RWPE2 (cell line): ENCODE results near the gene S100A9.
A peak's percentile ranks its signal among the peaks of the same experiment; 100 is the strongest.

Experiments used
- ATAC-seq: fragments of 200-7000 bp; cut with Tn5 transposase; 3 replicates; pipeline ENCODE4 v1.9.1; 2021; ENCODE audit warnings: low read depth
- DNase-seq: peaks from one replicate; pipeline ENCODE4 v3.0.0-alpha.2; 2020; ENCODE audit warnings: low spot score
- H3K27ac ChIP-seq: fragments of 450-650 bp; 2 replicates; pipeline ENCODE4 v1.5.1; 2017; ENCODE audit warnings: mild to moderate bottlenecking; ENCODE audit not compliant: poor library complexity, severe bottlenecking
- H3K27me3 ChIP-seq: fragments of 250-450 bp; sonication (Bioruptor Pico); 2 replicates; pipeline ENCODE4 v1.5.1; 2021; ENCODE audit warnings: mild to moderate bottlenecking, moderate library complexity; ENCODE audit not compliant: insufficient read depth, poor library complexity, severe bottlenecking
- H3K36me3 ChIP-seq: fragments of 250-450 bp; sonication (Bioruptor Pico); 2 replicates; pipeline ENCODE4 v1.5.1; 2020; ENCODE audit warnings: low read depth, mild to moderate bottlenecking, moderate library complexity
- H3K4me1 ChIP-seq: fragments of 250-450 bp; sonication (Bioruptor Pico); 2 replicates; pipeline ENCODE4 v1.5.1; 2021; ENCODE audit warnings: mild to moderate bottlenecking, moderate library complexity; ENCODE audit not compliant: insufficient read depth, poor library complexity, severe bottlenecking
- H3K4me3 ChIP-seq: fragments of 250-450 bp; sonication (Bioruptor Pico); 2 replicates; pipeline ENCODE4 v1.5.1; 2021; ENCODE audit warnings: mild to moderate bottlenecking, moderate library complexity; ENCODE audit not compliant: severe bottlenecking
- H3K9me3 ChIP-seq: fragments of 250-450 bp; sonication (Bioruptor Pico); 2 replicates; pipeline ENCODE4 v1.5.1; 2021; ENCODE audit warnings: mild to moderate bottlenecking, moderate library complexity; ENCODE audit not compliant: severe bottlenecking
- TF ChIP-seq, protein P1 (sequence below): fragments of 450-650 bp; IDR thresholded peaks from one replicate; pipeline ENCODE4 v1.5.1; 2017; ENCODE audit warnings: mild to moderate bottlenecking, moderate library complexity; ENCODE audit not compliant: poor library complexity, severe bottlenecking

S100A9 gene

DNA sequence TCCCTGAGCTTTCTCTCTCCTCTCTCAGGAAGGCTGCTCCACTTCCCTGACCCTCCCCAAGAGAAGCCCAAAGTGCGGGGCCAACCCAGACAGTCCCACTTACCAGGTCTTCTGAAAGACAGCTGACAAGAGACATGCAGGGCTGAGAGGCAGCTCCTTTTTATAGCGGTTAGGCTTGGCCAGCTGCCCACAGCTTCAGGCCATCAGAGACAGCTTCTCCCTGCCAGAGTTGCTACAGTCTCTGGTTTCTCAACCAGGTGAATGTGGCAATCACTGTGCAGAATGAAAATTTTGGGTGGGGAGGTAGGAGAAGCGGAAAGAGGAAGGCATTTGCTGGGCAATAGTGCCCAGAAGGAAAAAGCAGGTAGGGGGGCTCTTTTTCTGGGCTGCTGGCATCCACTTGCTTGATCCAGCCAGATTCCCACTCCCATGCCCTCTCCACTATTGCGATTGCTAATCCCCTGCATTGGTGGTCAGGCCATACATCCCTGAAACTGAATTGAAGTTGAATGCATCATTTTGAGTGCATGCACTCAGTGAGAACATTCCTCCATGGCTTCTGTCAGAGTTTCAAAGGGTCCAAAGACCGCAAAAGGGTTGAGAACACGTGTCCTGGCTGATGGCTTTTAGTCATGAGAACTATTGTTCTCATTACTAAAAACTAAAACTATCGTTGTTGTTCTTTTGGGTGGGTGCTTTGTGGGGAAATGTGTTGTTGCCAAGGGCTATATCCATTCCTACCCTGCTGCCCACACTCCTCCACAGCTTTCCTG is 33.5 kb downstream of the S100A9 start, which contains the start of gene S100A8:
S100A8 (minus strand) TSS at position 136 of the 773 bp plus-strand sequence. CDS start 538 bp downstream, outside the sequence.
- H3K27me3 ChIP-seq, result no peaks in the 10 kb centered on the region
- H3K4me3 ChIP-seq, result no peak within 1 kb of the TSS
- H3K4me1 ChIP-seq, result peaks cover 25% of the 10 kb centered on the region
- H3K27ac ChIP-seq, result no peak within 1 kb of the TSS
- DNase-seq, result no peak
- H3K9me3 ChIP-seq, result no peaks in the 10 kb centered on the region
- ATAC-seq, result peak; percentile 76
- H3K36me3 ChIP-seq, result no peaks in the 10 kb centered on the region
- TF ChIP-seq, protein P1, sequence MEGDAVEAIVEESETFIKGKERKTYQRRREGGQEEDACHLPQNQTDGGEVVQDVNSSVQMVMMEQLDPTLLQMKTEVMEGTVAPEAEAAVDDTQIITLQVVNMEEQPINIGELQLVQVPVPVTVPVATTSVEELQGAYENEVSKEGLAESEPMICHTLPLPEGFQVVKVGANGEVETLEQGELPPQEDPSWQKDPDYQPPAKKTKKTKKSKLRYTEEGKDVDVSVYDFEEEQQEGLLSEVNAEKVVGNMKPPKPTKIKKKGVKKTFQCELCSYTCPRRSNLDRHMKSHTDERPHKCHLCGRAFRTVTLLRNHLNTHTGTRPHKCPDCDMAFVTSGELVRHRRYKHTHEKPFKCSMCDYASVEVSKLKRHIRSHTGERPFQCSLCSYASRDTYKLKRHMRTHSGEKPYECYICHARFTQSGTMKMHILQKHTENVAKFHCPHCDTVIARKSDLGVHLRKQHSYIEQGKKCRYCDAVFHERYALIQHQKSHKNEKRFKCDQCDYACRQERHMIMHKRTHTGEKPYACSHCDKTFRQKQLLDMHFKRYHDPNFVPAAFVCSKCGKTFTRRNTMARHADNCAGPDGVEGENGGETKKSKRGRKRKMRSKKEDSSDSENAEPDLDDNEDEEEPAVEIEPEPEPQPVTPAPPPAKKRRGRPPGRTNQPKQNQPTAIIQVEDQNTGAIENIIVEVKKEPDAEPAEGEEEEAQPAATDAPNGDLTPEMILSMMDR, result no peak

DNA sequence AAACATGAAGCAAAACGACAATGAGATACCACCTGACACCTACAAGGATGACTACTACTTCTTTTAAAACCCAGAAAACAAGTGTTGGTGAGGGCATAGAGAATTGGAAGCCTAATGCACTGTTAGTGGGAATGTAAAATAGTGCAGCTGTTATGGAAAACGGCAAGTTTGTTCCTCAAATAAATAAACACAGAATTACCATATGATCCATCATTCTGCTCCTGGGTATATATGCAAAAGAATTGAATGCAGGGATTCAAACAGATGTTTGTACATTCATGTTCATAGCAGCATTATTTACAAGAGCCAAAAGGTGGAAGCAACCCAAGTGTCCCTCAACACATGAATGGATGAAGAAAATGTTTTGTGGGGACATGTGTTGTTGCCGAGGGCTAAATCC is 34.6 kb downstream of the S100A9 start:
- Histone ChIP-seq H3K4me3 (no peak overlapping the region), H3K36me3 (no peaks in the 10 kb centered on the region), H3K4me1 (peaks cover 17% of the 10 kb centered on the region), H3K27me3 (no peaks in the 10 kb centered on the region), H3K27ac (no peak overlapping the region), H3K9me3 (no peaks in the 10 kb centered on the region)
- TF ChIP-seq, protein P1, result no peak
- DNase-seq (no peak), ATAC-seq (no peak)

DNA sequence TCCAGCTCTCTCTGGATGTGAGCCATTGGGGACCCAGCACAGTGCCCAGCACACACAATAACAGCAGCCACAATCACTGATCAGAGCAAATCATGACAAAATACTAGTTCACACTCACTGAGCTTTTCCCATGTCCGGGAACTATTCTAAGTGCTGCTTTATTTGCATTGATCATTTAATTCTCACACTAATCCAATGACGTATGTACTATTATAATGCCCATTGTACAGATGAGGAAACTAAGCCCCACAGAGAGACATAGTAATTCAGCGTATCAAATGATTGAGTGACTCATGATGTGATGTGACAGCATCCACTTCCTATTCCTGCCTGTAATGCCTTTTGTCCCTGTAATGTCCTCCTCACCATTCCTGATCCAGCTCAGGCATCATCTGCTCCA is 35.2 kb downstream of the S100A9 start:
- no peak for ATAC-seq

DNA sequence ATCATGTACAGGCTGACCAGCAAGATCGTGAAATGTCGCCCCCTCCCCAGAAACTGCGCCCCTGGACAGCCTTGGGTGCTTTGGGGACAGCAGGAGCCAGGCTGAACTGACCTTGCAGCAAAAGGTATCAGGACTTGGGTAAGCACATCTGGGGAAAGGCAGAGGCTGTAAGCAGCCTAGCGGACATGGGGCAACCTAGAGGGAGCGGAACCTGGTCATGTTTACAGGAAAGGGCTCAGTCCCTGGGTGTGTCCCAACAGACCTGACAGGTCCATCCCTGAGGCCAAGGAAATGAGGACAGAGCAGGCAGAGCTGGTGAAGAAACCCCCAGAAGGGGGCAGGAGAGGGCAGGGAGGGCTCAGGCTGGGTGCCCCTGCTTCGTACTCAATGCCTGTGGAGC is 36.3 kb downstream of the S100A9 start:
- Histone ChIP-seq H3K4me3 (no peak overlapping the region), H3K9me3 (no peaks in the 10 kb centered on the region), H3K36me3 (no peaks in the 10 kb centered on the region), H3K27me3 (no peaks in the 10 kb centered on the region), H3K4me1 (peaks cover 17% of the 10 kb centered on the region), H3K27ac (no peak overlapping the region)
- no peak for DNase-seq
- TF ChIP-seq, protein P1, result no peak
- no peak for ATAC-seq

More for the DNA sequence above, 35.2 kb downstream of the S100A9 start:
- DNase-seq, result no peak
- Histone ChIP-seq H3K27ac (no peak overlapping the region), H3K9me3 (no peaks in the 10 kb centered on the region), H3K4me1 (peaks cover 17% of the 10 kb centered on the region), H3K4me3 (no peak overlapping the region), H3K36me3 (no peaks in the 10 kb centered on the region), H3K27me3 (no peaks in the 10 kb centered on the region)
- TF ChIP-seq, protein P1, result no peak

DNA sequence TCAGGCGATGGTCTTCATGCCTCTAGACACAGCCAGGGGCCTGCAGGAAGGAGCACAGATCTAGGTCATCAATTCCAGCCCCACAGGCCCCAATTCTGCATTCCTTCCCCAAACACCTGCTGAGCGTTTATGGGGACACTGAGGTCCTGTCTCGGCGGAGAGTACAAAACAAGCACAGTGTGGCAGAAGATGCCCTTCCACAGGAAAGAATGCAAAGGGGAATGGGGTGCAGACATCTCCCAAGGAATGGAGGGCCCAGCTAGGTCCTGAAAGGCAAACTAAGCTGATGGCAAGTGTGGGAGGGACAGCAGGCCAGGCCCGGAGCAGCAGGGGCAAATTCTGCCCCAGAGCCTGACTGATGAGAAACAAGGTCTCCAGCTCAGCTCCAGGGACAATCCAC is 36.7 kb downstream of the S100A9 start:
- Histone ChIP-seq H3K4me1 (peaks cover 17% of the 10 kb centered on the region), H3K9me3 (no peaks in the 10 kb centered on the region), H3K36me3 (no peaks in the 10 kb centered on the region), H3K4me3 (no peak overlapping the region), H3K27ac (no peak overlapping the region), H3K27me3 (no peaks in the 10 kb centered on the region)
- DNase-seq (no peak), ATAC-seq (no peak)
- TF ChIP-seq, protein P1, result no peak
